Left renal cortex interstitium (tissue), 4 donors: ENCODE data around the gene BBOX1. TPM values are rescaled to one million over a fixed set of nuclear protein-coding genes. Genes with fewer than 3 reads are reported as not detected.
"Not testable (repeated sequence)": the region's sequence is repeated elsewhere in the genome, so short reads cannot be mapped to it uniquely, and the experiment has no call there.

Experiments used
- DNase-seq, 4 donors: peaks; one replicate each; pipeline ENCODE4 v3.0.0-alpha.2; 2013; ENCODE audit warnings: low read depth in 4 of 4, low spot score in 2 of 4, missing footprints in 1 of 4
- polyA plus RNA-seq, 4 donors: library from polyadenylated mRNA; unstranded; fragments of 120-200 nt; gene quantifications; one replicate each; pipeline ENCODE4 v1.2.1, GENCODE V29; 2013; ENCODE audit not compliant: insufficient read length in 4 of 4

BBOX1 gene
- polyA plus RNA-seq, 4 donors = 35.5 to 63.9 (median 48.7) TPM

GRCh38 chr11:27081056-27081455 is 40.4 kb downstream of the BBOX1 start:
- DNase-seq = no peak

GRCh38 chr11:27083241-27083640 is 42.6 kb downstream of the BBOX1 start:
- no peak for DNase-seq

- no peak for DNase-seq
Observed at GRCh38 chr11:27083782-27084181, 43.2 kb downstream of the BBOX1 start.

GRCh38 chr11:27084518-27084917 is 43.9 kb downstream of the BBOX1 start:
- no peak for DNase-seq

DNA sequence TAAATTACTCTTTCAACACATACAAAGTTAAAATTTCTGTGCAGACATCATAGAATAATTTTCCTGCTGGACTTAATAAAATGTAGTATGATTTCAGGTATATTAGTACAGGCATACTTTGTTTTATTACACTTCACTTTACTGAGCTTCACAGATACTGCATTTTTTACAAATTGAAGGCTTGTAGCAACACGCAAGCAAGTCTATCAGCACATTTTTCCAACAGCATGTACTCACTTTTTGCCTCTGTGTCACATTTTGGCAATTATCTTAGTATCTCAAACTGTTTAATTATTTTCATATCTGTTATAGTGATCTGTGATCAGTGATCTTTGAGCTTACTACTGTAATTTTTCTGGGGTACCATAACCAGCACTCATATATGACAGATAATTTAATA is 44.5 kb downstream of the BBOX1 start:
- no peak for DNase-seq

- no peak for DNase-seq
Observed at GRCh38 chr11:27085605-27086004, 45.0 kb downstream of the BBOX1 start.

DNA sequence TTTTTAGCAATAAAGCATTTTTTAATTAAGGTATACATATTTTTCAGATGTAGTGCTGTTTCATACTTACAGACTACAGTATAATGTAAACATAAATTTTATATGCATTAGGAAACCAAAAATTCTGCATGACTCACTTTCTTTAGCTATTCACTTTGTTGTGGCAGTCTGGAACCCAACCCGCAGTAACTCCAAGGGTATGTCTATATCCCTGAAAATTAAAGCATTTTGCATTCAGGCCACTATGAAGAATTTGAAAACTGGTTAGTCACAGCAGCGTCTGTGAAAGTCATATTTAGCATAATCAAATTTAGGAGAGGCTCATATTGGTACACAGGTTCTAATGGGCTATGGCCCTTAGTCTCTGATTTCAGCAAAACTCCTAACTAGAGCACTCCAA is 46.8 kb downstream of the BBOX1 start:
- DNase-seq = no peak

DNA sequence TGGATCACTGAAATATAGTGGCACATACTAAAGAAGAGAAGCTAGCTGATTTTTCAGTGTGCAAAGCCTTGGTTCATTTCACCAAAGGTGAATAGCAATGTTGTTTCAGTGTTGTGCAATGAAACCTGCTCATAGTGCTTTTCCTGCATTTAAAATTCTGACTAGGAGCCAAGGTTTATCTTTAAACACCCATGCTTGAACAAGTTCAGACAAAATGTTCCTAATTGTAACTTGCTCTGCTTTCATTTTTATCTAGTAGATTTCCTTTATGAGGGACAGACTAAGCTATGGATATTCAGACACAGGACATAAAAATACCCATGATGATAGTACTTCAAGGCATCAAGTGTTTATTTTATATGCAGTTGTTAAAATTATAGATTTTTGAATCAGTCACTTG is 47.7 kb downstream of the BBOX1 start:
- DNase-seq = no peak

DNA sequence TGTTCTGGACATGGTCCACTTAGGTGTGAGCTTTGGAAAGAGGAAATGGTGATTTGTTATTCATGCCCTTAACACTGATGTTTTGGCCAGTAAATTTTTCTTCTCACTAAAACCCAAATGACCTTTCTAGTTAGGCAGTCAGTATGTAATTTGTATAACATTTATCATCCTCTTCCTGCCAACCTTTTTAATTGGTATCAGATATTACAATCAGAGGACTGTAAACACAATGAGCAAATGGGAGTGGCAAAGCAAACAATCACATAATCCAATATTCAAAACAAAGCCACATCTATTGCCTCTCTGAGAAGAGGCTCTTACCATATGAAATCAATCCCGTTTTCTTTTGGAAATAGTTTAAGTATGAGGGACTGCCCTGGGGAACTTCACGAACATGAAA is 49.1 kb downstream of the BBOX1 start:
- no peak for DNase-seq

- DNase-seq = not testable (repeated sequence)
Observed at GRCh38 chr11:27090357-27090948, 49.8 kb downstream of the BBOX1 start.

GRCh38 chr11:27094120-27094519 is 53.5 kb downstream of the BBOX1 start:
- DNase-seq = no peak

DNA sequence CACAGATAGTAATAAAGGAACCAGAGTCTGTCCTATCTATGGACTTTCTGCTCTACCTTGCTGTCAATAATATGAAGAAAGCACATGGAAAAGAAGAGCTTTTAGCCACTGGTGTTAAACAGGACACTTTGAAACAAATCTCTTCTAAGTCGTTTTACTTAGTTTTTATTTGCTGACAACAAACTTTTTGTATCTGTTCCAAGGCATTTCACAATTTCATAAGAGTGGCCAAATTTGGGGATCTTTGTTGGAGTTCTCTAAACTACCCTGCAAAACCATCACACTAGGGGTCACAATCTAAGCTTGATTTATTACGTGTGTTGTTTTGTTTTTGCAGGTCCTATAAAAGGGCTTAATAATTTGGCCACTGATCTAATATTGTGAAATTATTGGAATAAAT is 54.4 kb downstream of the BBOX1 start:
- DNase-seq = no peak

GRCh38 chr11:27095887-27096286 is 55.3 kb downstream of the BBOX1 start:
- no peak for DNase-seq

DNA sequence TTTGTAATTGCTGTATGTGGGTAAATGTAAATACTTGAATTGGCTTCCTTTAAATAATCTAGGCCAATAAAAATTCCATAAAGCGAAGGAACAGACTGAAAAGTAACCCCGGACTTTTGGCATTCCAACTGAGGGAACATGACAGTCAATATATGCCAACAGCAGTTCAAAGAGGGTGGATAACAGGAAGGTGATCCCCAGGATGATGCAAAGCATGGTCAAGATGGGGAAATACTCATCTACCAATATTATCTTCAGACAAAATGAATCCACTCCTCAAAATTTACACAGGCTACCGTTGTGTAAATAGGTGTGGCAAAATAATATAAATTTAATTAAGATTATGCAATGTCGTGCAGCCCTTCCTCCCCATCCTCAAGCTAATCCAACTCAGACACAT is 56.9 kb downstream of the BBOX1 start:
- DNase-seq = no peak

GRCh38 chr11:27100534-27100933 is 59.9 kb downstream of the BBOX1 start:
- DNase-seq = no peak

- no peak for DNase-seq
Observed at GRCh38 chr11:27107548-27107947, 66.9 kb downstream of the BBOX1 start.

DNA sequence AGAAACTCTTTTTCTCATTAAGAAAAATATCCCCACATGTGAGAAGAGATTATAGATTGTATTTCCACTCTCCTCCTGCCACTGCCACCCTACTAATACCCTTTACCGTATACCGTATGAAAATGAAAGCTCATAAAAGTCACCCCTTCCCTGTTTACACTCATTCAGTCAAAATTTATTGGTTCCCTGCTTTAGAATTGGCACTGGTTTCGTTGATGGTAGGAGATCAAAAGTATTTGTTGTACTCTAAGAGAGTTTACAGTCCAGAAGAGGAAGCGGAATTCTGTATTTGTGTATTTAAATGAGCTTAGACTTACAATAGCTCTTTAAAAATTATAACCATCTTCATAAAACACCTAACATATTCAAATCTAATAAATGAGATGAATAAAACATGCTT is 68.2 kb downstream of the BBOX1 start:
- DNase-seq = no peak

GRCh38 chr11:27111896-27112295 is 71.3 kb downstream of the BBOX1 start:
- no peak for DNase-seq

- DNase-seq = no peak
Observed at GRCh38 chr11:27112946-27113345, 72.3 kb downstream of the BBOX1 start.

DNA sequence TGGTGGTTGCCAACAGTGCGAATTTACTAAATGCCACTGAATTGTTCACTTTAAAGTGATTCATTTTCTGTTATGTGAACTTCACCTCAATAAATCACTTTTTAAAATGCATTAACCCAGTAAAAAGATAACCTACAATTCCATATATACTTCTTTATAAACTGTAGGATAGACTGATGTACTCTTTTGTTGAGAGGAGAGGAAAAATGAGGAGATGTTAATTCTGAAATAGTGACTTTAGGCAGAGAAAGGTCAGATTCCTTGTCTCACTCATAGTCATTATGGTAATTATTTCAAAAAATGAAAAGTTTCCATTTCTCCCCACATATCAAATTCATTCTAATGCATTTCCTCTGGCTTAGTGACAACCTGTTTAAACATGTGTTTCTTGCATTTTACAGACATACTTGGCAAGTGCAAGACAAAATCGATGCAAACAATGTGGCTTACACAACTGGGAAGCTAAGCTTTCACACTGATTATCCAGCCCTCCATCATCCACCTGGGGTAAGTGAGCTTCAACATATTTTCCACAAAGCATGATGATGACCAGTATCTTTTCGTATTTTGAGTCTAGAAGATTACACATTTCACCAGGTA is 74.5 kb downstream of the BBOX1 start:
- no peak for DNase-seq

GRCh38 chr11:27116684-27117083 is 76.1 kb downstream of the BBOX1 start:
- DNase-seq = no peak

DNA sequence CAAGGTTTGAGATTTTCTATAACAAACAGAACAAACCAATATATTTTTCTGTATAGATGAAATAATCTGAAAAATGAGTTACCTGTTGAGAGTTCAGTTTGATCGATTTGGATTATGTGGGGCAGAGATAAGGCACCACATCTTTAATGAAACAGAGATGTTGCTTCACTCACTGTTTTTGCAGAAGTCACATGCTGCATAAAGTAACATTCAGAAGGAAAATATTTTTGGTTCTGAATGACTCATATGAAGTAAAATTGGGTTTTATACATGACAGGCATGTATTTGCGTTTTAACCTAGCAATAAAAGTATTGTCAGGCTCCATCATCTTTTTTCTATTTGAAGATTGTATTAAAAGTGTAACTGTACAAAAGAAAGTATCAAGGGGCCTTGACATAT is 77.8 kb downstream of the BBOX1 start:
- DNase-seq = no peak

DNA sequence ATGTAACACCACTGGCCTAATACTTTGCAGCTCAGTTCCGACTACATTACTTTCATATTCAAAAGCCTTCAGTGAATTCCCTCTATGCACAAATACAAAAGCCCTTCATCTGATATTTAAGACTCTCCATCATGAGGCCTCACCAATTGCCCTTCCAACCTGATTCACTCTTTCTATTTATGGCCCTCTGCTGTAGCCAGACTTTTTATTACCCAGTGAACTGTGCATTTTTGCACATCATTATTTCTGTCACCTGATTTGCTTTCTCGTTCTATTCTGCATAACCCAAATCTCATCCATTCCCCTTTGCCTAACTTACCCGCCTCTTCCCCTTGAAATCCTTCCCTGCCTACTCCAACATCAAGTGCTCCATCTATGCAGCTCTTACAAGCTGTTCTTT is 78.3 kb downstream of the BBOX1 start:
- DNase-seq = no peak
